ENCODE results near the gene NT5DC3.

Gene NT5DC3

DNA sequence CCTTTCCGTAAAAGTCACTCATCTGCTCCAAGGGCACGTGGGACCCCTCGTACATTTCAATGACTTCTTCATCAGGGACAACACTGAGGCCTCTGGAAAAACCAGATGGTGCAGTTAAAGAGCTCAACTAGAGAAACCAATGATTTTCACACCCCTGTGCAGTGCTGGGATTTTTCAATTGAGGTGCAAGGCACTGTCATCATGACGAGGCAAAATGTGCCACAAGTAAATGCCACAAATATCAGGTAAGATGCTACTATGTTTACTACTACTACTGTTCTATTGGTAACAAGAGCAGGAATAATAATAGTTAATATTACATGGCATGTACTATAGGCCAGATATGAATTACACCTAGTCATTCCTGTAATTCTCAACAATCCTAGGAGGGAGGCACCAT, 42.4 kb downstream of the NT5DC3 start:
- TF ChIP-seq EZH2phosphoT487 (IDR thresholded peaks at IDR 0.05; ENCODE audit: borderline replicate concordance): no peak
- TF ChIP-seq, protein P1, sequence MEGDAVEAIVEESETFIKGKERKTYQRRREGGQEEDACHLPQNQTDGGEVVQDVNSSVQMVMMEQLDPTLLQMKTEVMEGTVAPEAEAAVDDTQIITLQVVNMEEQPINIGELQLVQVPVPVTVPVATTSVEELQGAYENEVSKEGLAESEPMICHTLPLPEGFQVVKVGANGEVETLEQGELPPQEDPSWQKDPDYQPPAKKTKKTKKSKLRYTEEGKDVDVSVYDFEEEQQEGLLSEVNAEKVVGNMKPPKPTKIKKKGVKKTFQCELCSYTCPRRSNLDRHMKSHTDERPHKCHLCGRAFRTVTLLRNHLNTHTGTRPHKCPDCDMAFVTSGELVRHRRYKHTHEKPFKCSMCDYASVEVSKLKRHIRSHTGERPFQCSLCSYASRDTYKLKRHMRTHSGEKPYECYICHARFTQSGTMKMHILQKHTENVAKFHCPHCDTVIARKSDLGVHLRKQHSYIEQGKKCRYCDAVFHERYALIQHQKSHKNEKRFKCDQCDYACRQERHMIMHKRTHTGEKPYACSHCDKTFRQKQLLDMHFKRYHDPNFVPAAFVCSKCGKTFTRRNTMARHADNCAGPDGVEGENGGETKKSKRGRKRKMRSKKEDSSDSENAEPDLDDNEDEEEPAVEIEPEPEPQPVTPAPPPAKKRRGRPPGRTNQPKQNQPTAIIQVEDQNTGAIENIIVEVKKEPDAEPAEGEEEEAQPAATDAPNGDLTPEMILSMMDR (conservative IDR thresholded peaks at IDR 0.05; ENCODE audit: low read length): no peak
- no peaks in the 10 kb centered on the region for H3K9me2 ChIP-seq (replicated peaks; ENCODE audit: low read depth, low read length)
- no peaks in the 10 kb centered on the region for H3K79me2 ChIP-seq (ENCODE audit: insufficient read depth, low read length)
- peaks cover 4% of the 10 kb centered on the region; the same call in 1 of the 2 replicates for H3K36me3 ChIP-seq (ENCODE audit: insufficient read depth, low read length)
- no peak overlapping the region for H3K4me3 ChIP-seq (ENCODE audit: low read length, poor library complexity, severe bottlenecking)
- no peak overlapping the region for H2AFZ ChIP-seq (ENCODE audit: low read length)
- no peaks in the 10 kb centered on the region for H4K20me1 ChIP-seq (ENCODE audit: insufficient read depth, low read length, poor library complexity, severe bottlenecking)
- peaks cover 4% of the 10 kb centered on the region for H3K4me1 ChIP-seq (ENCODE audit: insufficient read depth, low read length, poor library complexity, severe bottlenecking)
- no peaks in the 10 kb centered on the region for H3K27me3 ChIP-seq (ENCODE audit: insufficient read depth, low read length, poor library complexity, severe bottlenecking)
- no peak overlapping the region for H3K9ac ChIP-seq (ENCODE audit: low read depth, low read length, poor library complexity, severe bottlenecking)
- no peaks in the 10 kb centered on the region for H3K9me3 ChIP-seq (ENCODE audit: insufficient read depth, low read depth, low read length)
- H3F3A ChIP-seq (ENCODE audit: low read depth): no peaks in the 10 kb centered on the region
- H3K4me2 ChIP-seq (ENCODE audit: low read depth, low read length, poor library complexity, severe bottlenecking): no peak overlapping the region

DNA sequence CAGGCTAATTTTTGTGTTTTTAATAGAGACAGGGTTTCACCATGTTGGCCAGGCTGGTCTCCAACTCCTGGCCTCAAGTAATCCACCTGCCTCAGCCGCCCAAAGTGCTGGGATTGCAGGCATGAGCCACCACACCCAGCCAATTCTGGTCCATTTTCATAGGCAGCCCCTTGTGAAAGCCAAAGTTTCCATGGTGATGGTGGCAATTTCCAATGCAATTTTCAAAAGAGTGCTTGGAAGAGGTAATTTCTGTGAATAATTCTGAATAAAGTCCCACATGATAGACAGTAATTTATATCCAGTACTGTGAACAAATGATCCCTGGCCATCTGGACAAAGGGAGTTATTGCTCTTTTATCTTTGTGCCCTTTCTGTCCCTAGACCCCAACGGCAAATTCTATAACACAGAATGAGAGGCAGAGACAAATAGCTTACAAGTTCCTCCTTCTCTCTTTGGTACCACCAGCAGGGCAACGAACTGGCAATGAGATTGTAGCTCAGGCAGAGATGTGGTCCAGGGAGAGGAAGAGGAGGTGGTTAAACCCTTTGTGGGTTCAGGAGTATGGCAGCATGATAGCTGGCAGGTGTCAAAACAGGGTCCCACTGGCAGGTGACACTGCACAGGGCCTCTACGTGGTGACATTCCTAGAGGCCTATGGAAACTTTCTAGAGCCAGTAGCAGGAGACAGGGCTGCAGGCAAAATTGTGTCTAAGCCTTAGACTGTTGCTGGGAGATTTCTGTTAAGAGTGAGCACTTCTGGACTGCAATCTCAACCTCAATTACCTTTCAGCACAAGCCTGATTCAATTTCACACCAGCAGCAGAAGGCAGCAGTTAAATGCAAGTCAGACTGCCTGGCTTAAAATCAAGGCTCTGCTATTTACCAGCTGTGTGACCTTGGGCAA, 46.5 kb downstream of the NT5DC3 start:
- Histone ChIP-seq H3K4me3 (ENCODE audit: low read length, poor library complexity, severe bottlenecking) (no peak overlapping the region), H3K27me3 (ENCODE audit: insufficient read depth, low read length, poor library complexity, severe bottlenecking) (no peaks in the 10 kb centered on the region), H3K79me2 (ENCODE audit: insufficient read depth, low read length) (no peaks in the 10 kb centered on the region), H3F3A (ENCODE audit: low read depth) (no peaks in the 10 kb centered on the region), H3K36me3 (ENCODE audit: insufficient read depth, low read length) (peaks cover 9% of the 10 kb centered on the region; the same call in 1 of the 2 replicates), H3K4me2 (ENCODE audit: low read depth, low read length, poor library complexity, severe bottlenecking) (no peak overlapping the region), H3K4me1 (ENCODE audit: insufficient read depth, low read length, poor library complexity, severe bottlenecking) (peaks cover 4% of the 10 kb centered on the region), H3K9me2 (replicated peaks; ENCODE audit: low read depth, low read length) (no peaks in the 10 kb centered on the region), H2AFZ (ENCODE audit: low read length) (no peak overlapping the region), H3K9ac (ENCODE audit: low read depth, low read length, poor library complexity, severe bottlenecking) (no peak overlapping the region), H4K20me1 (ENCODE audit: insufficient read depth, low read length, poor library complexity, severe bottlenecking) (no peaks in the 10 kb centered on the region), H3K9me3 (ENCODE audit: insufficient read depth, low read depth, low read length) (no peaks in the 10 kb centered on the region)
- no peak for TF ChIP-seq EZH2phosphoT487 (IDR thresholded peaks at IDR 0.05; ENCODE audit: borderline replicate concordance)
- TF ChIP-seq, protein P1 (conservative IDR thresholded peaks at IDR 0.05; ENCODE audit: low read length): no peak

DNA sequence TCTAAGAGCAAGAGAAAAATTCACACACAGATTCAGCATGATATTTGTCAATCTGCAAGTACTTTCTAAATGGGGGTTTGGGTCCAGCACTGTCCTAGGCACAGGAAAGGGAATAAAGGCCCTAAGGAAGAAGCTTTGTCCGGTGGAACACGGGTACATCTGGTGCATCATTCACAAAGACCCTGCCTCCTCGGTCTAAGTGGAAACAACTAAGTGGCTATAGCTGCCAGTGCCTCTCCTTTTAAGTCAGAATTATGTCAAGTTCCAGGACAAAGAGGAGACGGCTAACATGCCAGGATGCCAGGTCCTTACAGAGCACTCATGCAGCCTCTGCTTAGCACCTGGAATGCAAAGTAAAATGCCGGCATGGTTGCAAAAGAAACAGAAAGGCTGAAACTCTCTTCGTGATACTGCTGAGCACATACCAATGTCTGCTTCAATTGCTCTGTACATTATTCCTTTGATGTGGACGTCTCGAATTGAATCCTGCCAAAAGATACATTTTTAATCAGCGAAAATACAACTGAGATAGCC, 47.5 kb downstream of the NT5DC3 start:
- Histone ChIP-seq H3K79me2 (ENCODE audit: insufficient read depth, low read length) (no peaks in the 10 kb centered on the region), H3K4me3 (ENCODE audit: low read length, poor library complexity, severe bottlenecking) (no peak overlapping the region), H3K27me3 (ENCODE audit: insufficient read depth, low read length, poor library complexity, severe bottlenecking) (no peaks in the 10 kb centered on the region), H3K9me2 (replicated peaks; ENCODE audit: low read depth, low read length) (no peaks in the 10 kb centered on the region), H3F3A (ENCODE audit: low read depth) (no peaks in the 10 kb centered on the region), H2AFZ (ENCODE audit: low read length) (no peak overlapping the region), H3K9ac (ENCODE audit: low read depth, low read length, poor library complexity, severe bottlenecking) (no peak overlapping the region), H3K4me1 (ENCODE audit: insufficient read depth, low read length, poor library complexity, severe bottlenecking) (peaks cover 4% of the 10 kb centered on the region), H3K9me3 (ENCODE audit: insufficient read depth, low read depth, low read length) (no peaks in the 10 kb centered on the region), H3K4me2 (ENCODE audit: low read depth, low read length, poor library complexity, severe bottlenecking) (no peak overlapping the region), H4K20me1 (ENCODE audit: insufficient read depth, low read length, poor library complexity, severe bottlenecking) (no peaks in the 10 kb centered on the region), H3K36me3 (ENCODE audit: insufficient read depth, low read length) (peaks cover 9% of the 10 kb centered on the region; the same call in 1 of the 2 replicates)
- TF ChIP-seq, protein P1 (conservative IDR thresholded peaks at IDR 0.05; ENCODE audit: low read length): no peak
- no peak for TF ChIP-seq EZH2phosphoT487 (IDR thresholded peaks at IDR 0.05; ENCODE audit: borderline replicate concordance)

Measured in Loucy (cell line).